ENCODE measurements around the gene PTBP3.
"Not testable (repeated sequence)": the region's sequence is repeated elsewhere in the genome, so short reads cannot be mapped to it uniquely, and the experiment has no call there.

PTBP3 gene

DNA sequence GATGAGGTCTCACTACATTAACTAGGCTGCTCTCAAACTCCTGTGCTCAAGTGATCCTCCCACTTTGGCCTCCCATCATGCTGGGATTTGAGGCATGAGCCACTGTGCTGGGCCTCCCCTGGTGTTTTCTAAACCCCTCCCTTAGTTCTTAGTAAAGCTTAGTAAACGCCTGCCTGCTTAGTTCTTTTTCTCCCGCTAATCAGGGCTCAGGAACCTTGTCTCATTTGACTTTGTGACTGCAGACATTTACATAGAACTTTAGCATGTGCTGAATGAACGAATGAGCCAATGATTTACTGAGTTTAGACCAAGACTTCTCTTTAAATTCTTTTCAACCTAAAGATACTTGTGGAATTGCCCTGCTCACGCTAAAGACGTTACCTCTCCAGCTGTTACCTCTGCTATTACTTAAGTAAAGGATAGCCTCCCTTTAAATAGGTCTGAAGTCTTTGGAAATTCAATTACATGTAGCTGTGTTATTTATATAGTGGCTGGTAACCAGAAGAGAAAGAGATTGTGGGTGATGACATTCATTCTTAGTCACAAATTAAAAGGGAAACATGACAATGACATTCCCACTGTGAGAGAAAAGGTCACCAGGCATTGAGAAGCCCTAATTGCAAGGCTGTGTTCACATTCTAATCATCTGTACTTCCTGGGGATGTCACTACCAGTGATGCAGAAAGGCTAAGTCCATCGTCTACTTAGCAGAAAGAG is 139.7 kb downstream of the PTBP3 start:
- no peak overlapping the region for H3K9ac ChIP-seq (ENCODE audit: low read depth in 1 of 2, low read length in 2 of 2)
- H3K4me1 ChIP-seq (ENCODE audit: control insufficient read depth in 1 of 2, insufficient read depth in 2 of 2, low read length in 2 of 2), result no peaks in the 10 kb centered on the region
- no peak overlapping the region for H3K4me3 ChIP-seq (ENCODE audit: low read depth in 1 of 2, low read length in 2 of 2)
- H3K9me3 ChIP-seq (ENCODE audit: control insufficient read depth in 1 of 2, low read length in 2 of 2), result no peaks in the 10 kb centered on the region
- no peaks in the 10 kb centered on the region for H3K27me3 ChIP-seq (ENCODE audit: control insufficient read depth in 1 of 2, insufficient read depth in 2 of 2, low read length in 2 of 2)
- no peaks in the 10 kb centered on the region for H3K36me3 ChIP-seq (ENCODE audit: control insufficient read depth in 1 of 2, insufficient read depth in 2 of 2, low read length in 2 of 2)
- H3K27ac ChIP-seq (ENCODE audit: low read depth, low read length), result no peak overlapping the region

DNA sequence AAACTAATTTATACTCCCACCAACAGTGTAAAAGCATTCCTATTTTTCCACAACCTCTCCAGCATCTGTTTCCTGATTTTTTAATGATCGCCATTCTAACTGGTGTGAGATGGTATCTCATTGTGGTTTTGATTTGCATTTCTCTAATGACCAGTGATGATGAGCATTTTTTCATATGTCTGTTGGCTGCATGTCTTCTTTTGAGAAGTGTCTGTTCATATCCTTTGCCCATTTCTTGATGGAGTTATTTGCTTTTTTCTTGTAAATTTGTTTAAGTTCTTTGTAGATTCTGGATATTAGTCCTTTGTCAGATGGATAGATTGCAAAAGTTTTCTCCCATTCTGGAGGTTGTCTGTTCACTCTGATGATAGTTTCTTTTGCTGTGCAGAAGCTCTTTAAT is 143.1 kb downstream of the PTBP3 start:
- H3K27me3 ChIP-seq (ENCODE audit: control insufficient read depth in 1 of 2, insufficient read depth in 2 of 2, low read length in 2 of 2); H3K4me1 ChIP-seq (ENCODE audit: control insufficient read depth in 1 of 2, insufficient read depth in 2 of 2, low read length in 2 of 2): not testable (repeated sequence)

DNA sequence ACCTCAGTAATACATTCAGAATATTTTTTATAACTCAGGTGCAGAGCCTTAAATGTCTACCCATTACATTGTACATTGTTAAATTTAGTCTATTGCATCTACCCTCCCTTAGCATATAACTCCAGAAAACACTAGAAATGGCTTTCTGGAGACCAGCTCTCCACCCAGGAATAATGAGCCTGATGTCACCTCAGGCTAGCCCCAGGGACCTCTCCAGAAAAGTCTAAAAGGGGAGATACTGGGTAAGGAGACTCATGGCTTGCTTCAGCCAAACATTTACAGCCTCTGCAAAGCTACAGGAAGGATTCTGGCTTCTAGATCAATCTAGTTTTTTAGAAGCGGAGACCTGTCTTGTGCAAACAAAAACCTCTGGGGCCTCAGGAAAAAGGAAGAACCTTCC is 144.5 kb downstream of the PTBP3 start:
- Histone ChIP-seq H3K4me1 (ENCODE audit: control insufficient read depth in 1 of 2, insufficient read depth in 2 of 2, low read length in 2 of 2) (no peaks in the 10 kb centered on the region), H3K27ac (ENCODE audit: low read depth, low read length) (no peak overlapping the region)

More for the DNA sequence above, 143.1 kb downstream of the PTBP3 start:
- not testable (repeated sequence) for H3K27ac ChIP-seq (ENCODE audit: low read depth, low read length); H3K9ac ChIP-seq (ENCODE audit: low read depth in 1 of 2, low read length in 2 of 2); H3K36me3 ChIP-seq (ENCODE audit: control insufficient read depth in 1 of 2, insufficient read depth in 2 of 2, low read length in 2 of 2); H3K4me3 ChIP-seq (ENCODE audit: low read depth in 1 of 2, low read length in 2 of 2); H3K9me3 ChIP-seq (ENCODE audit: control insufficient read depth in 1 of 2, low read length in 2 of 2)

DNA sequence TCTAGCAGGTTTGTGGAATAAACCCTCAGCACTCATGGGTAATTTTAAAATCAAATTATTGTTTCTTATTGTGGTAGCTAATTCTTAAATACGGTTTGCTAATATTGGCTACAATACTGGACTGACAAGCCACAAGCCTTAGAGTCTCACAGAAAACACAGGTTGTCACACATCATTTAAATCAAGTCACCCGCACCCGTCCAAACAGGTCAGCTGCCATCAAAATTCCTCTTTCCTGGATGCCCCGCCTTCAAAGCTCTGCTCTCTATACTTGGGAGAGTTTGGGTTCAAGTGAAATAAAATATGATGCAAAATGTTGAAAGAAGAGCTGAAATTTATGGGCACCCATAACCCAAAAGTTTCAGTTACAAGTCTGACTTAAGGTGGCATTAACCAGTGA is 146.0 kb downstream of the PTBP3 start:
- no peaks in the 10 kb centered on the region for H3K27me3 ChIP-seq (ENCODE audit: control insufficient read depth in 1 of 2, insufficient read depth in 2 of 2, low read length in 2 of 2)
- no peaks in the 10 kb centered on the region for H3K4me1 ChIP-seq (ENCODE audit: control insufficient read depth in 1 of 2, insufficient read depth in 2 of 2, low read length in 2 of 2)
- no peaks in the 10 kb centered on the region for H3K36me3 ChIP-seq (ENCODE audit: control insufficient read depth in 1 of 2, insufficient read depth in 2 of 2, low read length in 2 of 2)
- no peaks in the 10 kb centered on the region for H3K9me3 ChIP-seq (ENCODE audit: control insufficient read depth in 1 of 2, low read length in 2 of 2)
- H3K9ac ChIP-seq (ENCODE audit: low read depth in 1 of 2, low read length in 2 of 2), result no peak overlapping the region
- H3K4me3 ChIP-seq (ENCODE audit: low read depth in 1 of 2, low read length in 2 of 2), result no peak overlapping the region
- H3K27ac ChIP-seq (ENCODE audit: low read depth, low read length), result no peak overlapping the region

More for the DNA sequence above, 144.5 kb downstream of the PTBP3 start:
- Histone ChIP-seq H3K9ac (ENCODE audit: low read depth in 1 of 2, low read length in 2 of 2) (no peak overlapping the region), H3K4me3 (ENCODE audit: low read depth in 1 of 2, low read length in 2 of 2) (no peak overlapping the region), H3K27me3 (ENCODE audit: control insufficient read depth in 1 of 2, insufficient read depth in 2 of 2, low read length in 2 of 2) (no peaks in the 10 kb centered on the region), H3K9me3 (ENCODE audit: control insufficient read depth in 1 of 2, low read length in 2 of 2) (no peaks in the 10 kb centered on the region), H3K36me3 (ENCODE audit: control insufficient read depth in 1 of 2, insufficient read depth in 2 of 2, low read length in 2 of 2) (no peaks in the 10 kb centered on the region)

DNA sequence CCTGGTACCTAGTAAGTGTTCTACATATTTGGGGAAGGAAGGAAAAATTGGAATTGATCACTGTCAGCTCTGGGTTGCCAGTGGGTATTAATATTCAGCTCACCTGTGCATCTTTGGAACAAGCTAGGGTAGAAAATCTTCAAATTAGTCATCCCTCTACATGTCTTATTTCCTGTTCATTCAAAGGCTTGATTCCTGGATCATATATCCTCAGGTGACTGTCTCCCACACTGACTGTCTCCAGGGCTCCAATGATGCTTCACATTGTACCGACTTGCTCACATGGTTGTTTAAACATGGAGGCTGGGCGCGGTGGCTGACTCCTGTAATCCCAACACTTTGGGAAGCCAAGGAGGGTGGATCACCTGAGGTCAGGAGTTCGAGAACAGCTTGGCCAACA is 146.7 kb downstream of the PTBP3 start:
- Histone ChIP-seq H3K9ac (ENCODE audit: low read depth in 1 of 2, low read length in 2 of 2) (no peak overlapping the region), H3K4me3 (ENCODE audit: low read depth in 1 of 2, low read length in 2 of 2) (no peak overlapping the region), H3K9me3 (ENCODE audit: control insufficient read depth in 1 of 2, low read length in 2 of 2) (no peaks in the 10 kb centered on the region), H3K27me3 (ENCODE audit: control insufficient read depth in 1 of 2, insufficient read depth in 2 of 2, low read length in 2 of 2) (no peaks in the 10 kb centered on the region), H3K4me1 (ENCODE audit: control insufficient read depth in 1 of 2, insufficient read depth in 2 of 2, low read length in 2 of 2) (no peaks in the 10 kb centered on the region), H3K36me3 (ENCODE audit: control insufficient read depth in 1 of 2, insufficient read depth in 2 of 2, low read length in 2 of 2) (no peaks in the 10 kb centered on the region), H3K27ac (ENCODE audit: low read depth, low read length) (no peak overlapping the region)

DNA sequence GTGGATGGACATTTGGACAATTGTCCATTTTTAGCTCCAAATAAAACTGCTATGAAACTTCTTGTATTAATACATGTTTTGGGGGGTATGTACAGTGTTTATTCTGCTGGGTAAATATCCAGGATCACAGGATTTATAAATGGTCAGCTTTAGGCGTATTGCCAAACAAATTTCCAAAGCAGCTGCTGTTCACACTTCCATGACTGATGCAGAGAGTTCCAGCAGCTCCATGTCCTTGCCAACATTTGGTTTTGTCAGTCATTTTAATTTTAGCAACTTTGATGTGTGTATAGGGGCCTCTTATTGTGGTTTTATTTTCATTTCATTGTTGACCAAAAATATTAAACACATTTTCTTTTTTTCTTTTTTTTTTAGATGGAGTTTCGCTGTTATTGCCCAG is 148.5 kb downstream of the PTBP3 start:
- H3K27me3 ChIP-seq (ENCODE audit: control insufficient read depth in 1 of 2, insufficient read depth in 2 of 2, low read length in 2 of 2), result no peaks in the 10 kb centered on the region
- no peak overlapping the region for H3K27ac ChIP-seq (ENCODE audit: low read depth, low read length)
- peaks cover 7 to 12% of the 10 kb centered on the region in 2 donors for H3K4me1 ChIP-seq (ENCODE audit: control insufficient read depth in 1 of 2, insufficient read depth in 2 of 2, low read length in 2 of 2)
- H3K36me3 ChIP-seq (ENCODE audit: control insufficient read depth in 1 of 2, insufficient read depth in 2 of 2, low read length in 2 of 2), result no peaks in the 10 kb centered on the region
- no peaks in the 10 kb centered on the region for H3K9me3 ChIP-seq (ENCODE audit: control insufficient read depth in 1 of 2, low read length in 2 of 2)
- no peak overlapping the region for H3K4me3 ChIP-seq (ENCODE audit: low read depth in 1 of 2, low read length in 2 of 2)
- no peak overlapping the region for H3K9ac ChIP-seq (ENCODE audit: low read depth in 1 of 2, low read length in 2 of 2)

DNA sequence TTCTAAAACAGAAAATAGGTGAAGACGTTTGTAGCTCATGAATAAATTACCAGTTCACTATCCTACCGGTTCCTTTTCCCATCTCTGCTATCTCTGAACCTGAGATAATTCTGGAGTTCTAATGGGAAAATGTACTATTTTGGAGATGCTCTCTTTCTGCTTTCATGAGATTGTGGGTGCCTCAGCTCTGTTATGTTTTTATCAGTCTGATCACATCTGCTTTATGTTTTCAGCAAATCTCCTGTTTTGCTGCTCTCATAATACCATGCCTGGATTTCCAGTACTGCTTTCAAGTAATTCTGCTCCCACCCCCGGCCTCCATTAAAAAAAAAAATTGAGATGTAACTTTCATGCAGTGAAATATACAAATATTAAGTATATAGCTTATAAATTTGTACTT is 149.2 kb downstream of the PTBP3 start:
- no peak overlapping the region for H3K4me3 ChIP-seq (ENCODE audit: low read depth in 1 of 2, low read length in 2 of 2)
- no peaks in the 10 kb centered on the region for H3K9me3 ChIP-seq (ENCODE audit: control insufficient read depth in 1 of 2, low read length in 2 of 2)
- peaks cover 7 to 12% of the 10 kb centered on the region in 2 donors for H3K4me1 ChIP-seq (ENCODE audit: control insufficient read depth in 1 of 2, insufficient read depth in 2 of 2, low read length in 2 of 2)
- H3K36me3 ChIP-seq (ENCODE audit: control insufficient read depth in 1 of 2, insufficient read depth in 2 of 2, low read length in 2 of 2), result no peaks in the 10 kb centered on the region
- no peak overlapping the region for H3K9ac ChIP-seq (ENCODE audit: low read depth in 1 of 2, low read length in 2 of 2)
- H3K27ac ChIP-seq (ENCODE audit: low read depth, low read length), result no peak overlapping the region
- H3K27me3 ChIP-seq (ENCODE audit: control insufficient read depth in 1 of 2, insufficient read depth in 2 of 2, low read length in 2 of 2), result no peaks in the 10 kb centered on the region

DNA sequence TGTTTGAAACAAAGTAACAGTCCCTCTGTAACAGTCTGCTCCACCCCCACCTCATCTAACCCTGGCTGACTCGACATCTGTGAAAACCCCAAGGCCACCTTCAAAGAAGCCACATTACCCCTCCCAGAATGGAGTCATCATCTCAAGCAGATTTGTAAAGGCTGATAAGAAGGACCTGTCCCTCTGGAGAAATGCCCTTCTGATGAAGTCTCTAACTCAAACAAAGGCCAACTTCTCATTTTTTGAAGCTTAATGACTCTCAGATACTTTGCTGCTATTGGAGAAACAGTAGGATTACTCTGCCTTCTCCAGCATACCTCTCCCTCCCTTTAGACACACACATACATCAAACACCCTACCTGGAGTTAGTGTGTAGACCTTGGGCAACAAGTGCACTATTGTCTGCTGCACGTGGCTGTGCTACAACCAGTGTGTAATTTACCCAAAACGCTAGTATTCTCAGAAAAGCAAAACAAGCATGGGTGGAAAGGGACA is 153.0 kb downstream of the PTBP3 start:
- Histone ChIP-seq H3K4me1 (ENCODE audit: control insufficient read depth in 1 of 2, insufficient read depth in 2 of 2, low read length in 2 of 2) (peaks cover 20 to 21% of the 10 kb centered on the region in 2 donors), H3K36me3 (ENCODE audit: control insufficient read depth in 1 of 2, insufficient read depth in 2 of 2, low read length in 2 of 2) (no peaks in the 10 kb centered on the region), H3K4me3 (ENCODE audit: low read depth in 1 of 2, low read length in 2 of 2) (no peak overlapping the region), H3K27ac (ENCODE audit: low read depth, low read length) (no peak overlapping the region), H3K9ac (ENCODE audit: low read depth in 1 of 2, low read length in 2 of 2) (no peak overlapping the region), H3K9me3 (ENCODE audit: control insufficient read depth in 1 of 2, low read length in 2 of 2) (no peaks in the 10 kb centered on the region), H3K27me3 (ENCODE audit: control insufficient read depth in 1 of 2, insufficient read depth in 2 of 2, low read length in 2 of 2) (no peaks in the 10 kb centered on the region)

DNA sequence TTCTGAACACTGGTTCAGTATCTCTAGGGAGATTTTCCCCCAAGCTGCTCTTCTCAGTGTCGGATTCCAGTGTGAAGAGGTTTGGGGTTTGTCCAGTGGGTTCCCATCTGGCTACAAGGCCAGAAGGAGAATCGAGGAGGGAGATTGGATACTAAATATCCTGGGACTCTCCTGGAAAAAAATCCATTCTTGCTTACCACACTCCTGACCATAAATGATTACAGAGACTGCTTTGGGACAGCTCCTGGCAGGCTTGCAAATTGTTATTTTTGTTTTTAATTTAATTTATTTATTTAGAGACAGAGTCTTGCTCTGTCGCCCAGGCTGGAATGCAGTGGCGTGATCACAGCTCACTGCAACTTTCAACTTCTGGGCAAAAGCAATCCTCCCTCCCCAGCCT is 153.6 kb downstream of the PTBP3 start:
- H3K9ac ChIP-seq (ENCODE audit: low read depth in 1 of 2, low read length in 2 of 2), result no peak overlapping the region
- H3K27me3 ChIP-seq (ENCODE audit: control insufficient read depth in 1 of 2, insufficient read depth in 2 of 2, low read length in 2 of 2), result no peaks in the 10 kb centered on the region
- H3K9me3 ChIP-seq (ENCODE audit: control insufficient read depth in 1 of 2, low read length in 2 of 2), result no peaks in the 10 kb centered on the region
- H3K27ac ChIP-seq (ENCODE audit: low read depth, low read length), result no peak overlapping the region
- no peaks in the 10 kb centered on the region for H3K36me3 ChIP-seq (ENCODE audit: control insufficient read depth in 1 of 2, insufficient read depth in 2 of 2, low read length in 2 of 2)
- peaks cover 21 to 22% of the 10 kb centered on the region in 2 donors for H3K4me1 ChIP-seq (ENCODE audit: control insufficient read depth in 1 of 2, insufficient read depth in 2 of 2, low read length in 2 of 2)
- no peak overlapping the region for H3K4me3 ChIP-seq (ENCODE audit: low read depth in 1 of 2, low read length in 2 of 2)

DNA sequence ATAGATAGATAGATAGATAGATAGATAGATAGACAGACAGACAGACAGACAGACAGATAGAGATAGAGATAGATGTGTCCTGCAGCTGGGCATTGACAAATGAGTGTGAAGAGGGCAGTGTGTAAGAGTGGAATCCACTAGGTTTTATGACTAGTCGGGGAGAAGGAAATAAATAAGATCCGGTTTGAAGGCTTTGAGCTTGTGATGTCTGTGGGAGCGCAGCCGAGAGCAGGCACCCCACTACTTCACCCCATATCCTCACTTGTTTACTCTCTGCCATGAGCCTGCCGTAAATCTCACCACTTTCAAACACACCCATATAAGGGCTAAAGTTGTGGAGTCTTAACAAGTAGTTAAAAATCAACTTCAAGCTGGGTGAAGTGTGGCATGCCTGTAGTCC is 156.9 kb downstream of the PTBP3 start:
- Histone ChIP-seq H3K27ac (ENCODE audit: low read depth, low read length) (no peak overlapping the region), H3K36me3 (ENCODE audit: control insufficient read depth in 1 of 2, insufficient read depth in 2 of 2, low read length in 2 of 2) (no peaks in the 10 kb centered on the region), H3K4me1 (ENCODE audit: control insufficient read depth in 1 of 2, insufficient read depth in 2 of 2, low read length in 2 of 2) (peaks cover 39 to 50% of the 10 kb centered on the region in 2 donors), H3K9ac (ENCODE audit: low read depth in 1 of 2, low read length in 2 of 2) (no peak overlapping the region), H3K4me3 (ENCODE audit: low read depth in 1 of 2, low read length in 2 of 2) (no peak overlapping the region), H3K9me3 (ENCODE audit: control insufficient read depth in 1 of 2, low read length in 2 of 2) (no peaks in the 10 kb centered on the region), H3K27me3 (ENCODE audit: control insufficient read depth in 1 of 2, insufficient read depth in 2 of 2, low read length in 2 of 2) (no peaks in the 10 kb centered on the region)
